ENCODE results near the gene ZNF423.

ZNF423 gene

GRCh38 chr16:49827805-49828438 lies 28.0 kb downstream of the ZNF423 start:
- in situ Hi-C loops (cut with MboI; ENCODE audit: low sequenced_read_pairs), result no loop called here

DNA sequence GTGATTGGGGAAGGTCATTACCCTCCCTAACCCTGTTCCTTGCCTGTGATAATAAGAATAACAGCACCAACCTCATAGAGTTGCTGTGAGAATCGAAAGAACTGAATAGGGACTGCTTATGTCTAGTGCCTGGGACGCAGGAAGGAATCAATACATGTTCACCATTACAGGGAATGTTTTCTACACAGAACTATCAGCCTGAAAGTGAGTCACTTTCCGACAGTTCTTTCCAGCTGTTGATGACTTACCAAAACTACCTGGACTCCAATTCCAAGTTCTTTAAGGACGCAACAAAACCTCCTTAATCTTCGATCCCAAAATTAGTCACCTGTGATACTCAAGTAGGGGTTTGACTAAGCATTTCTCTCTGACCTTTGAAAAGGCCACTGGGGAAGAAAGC lies 29.4 kb downstream of the ZNF423 start:
- in situ Hi-C loops (cut with MboI; ENCODE audit: low sequenced_read_pairs), result no loop called here

GRCh38 chr16:49825041-49825440 lies 30.9 kb downstream of the ZNF423 start:
- in situ Hi-C loops (cut with MboI; ENCODE audit: low sequenced_read_pairs), result no loop called here

DNA sequence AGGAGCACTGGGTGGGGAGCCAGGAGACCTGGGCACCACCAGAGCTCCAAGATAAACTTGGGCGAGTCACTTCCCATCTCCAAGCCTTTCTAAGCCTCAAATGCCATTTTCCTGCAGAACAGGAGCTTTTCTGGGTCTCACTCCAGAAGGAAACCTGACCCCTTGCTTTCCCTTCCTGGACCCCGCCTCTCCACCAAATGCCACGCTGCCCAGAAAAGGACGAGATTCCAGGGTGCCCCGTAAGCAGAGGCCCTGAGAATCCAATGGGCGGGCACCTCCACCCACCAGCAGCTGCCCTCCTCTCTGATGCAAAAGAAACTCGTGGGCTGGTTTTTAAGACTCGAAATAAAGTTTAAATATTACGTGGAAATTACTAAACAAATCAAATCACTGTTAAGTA lies 31.3 kb downstream of the ZNF423 start:
- in situ Hi-C loops (cut with MboI; ENCODE audit: low sequenced_read_pairs), result no loop called here

- in situ Hi-C loops (cut with MboI; ENCODE audit: low sequenced_read_pairs), result no loop called here
Observed at GRCh38 chr16:49822649-49823370, 33.1 kb downstream of the ZNF423 start.

GRCh38 chr16:49821614-49822282 lies 34.2 kb downstream of the ZNF423 start:
- in situ Hi-C loops (cut with MboI; ENCODE audit: low sequenced_read_pairs), result no loop called here

- in situ Hi-C loops (cut with MboI; ENCODE audit: low sequenced_read_pairs), result no loop called here
Observed at GRCh38 chr16:49821156-49821555, 34.8 kb downstream of the ZNF423 start.

DNA sequence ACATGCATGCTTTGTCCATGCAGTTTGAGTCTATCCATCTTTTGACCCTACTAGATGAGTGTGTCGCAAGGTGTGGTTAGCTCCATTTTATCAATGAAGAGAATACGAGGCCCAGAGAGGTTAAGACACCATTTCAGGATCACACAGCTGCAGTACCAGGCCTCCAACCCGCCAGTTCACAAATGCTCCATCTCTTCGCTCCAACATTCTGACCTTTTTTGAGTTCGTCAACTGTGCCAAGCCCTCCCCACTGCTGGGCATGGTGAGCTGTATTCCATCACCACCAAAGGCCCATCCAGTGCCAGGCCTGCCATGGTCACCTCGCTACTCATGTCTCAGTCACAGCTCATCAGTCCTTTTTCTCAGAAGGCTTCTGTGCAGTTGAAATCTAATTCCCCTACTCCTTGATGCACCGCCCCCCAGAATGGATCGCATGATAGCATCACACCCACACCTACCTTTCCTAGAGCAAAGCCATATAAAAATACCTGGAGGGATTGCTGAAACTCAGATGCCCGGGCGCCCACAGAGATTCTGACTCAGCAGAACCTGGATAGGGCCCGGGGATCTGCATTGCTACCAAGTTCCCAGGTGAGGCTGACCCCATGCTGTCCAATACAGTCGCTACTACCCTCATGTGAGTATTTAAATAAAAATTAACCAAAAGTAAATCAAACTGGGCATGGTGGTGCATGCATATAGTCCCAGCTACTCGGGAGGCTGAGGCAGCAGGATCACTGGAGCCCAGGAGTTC lies 38.0 kb downstream of the ZNF423 start:
- in situ Hi-C loops (cut with MboI; ENCODE audit: low sequenced_read_pairs), result no loop called here

- in situ Hi-C loops (cut with MboI; ENCODE audit: low sequenced_read_pairs), result no loop called here
Observed at GRCh38 chr16:49816875-49817274, 39.0 kb downstream of the ZNF423 start.

DNA sequence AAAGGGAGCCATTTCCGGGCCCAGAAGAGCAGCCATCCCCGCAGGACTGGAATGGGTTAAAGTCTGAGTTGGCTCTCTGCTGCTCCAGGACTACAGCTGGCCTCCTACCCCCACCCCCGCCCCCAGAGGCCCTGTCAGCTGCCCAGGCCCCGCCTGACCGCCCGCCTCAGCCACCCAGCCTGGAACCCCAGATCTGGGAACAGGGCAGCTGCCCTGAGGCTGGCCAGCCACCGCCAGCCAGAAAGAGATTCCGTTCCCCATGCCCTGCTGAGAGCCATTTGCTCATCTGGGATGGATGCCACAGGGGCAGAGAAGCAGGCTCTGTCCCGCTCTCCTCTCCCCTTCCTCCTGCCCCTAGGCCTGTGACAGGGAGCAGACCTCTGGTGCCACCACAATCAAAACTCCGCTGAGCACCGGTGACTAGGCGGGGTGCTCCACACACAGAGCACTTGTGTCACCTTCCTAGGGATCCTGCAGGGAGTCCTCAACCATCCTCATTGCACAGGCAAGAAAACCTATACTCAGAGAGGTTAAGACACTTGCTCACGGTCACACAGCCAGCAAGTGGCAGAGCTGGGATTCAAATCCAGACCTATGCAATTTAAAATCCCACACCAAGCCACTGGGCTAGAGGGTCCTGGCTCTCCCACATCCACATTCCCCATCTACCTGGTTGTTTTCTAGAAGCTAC lies 44.1 kb downstream of the ZNF423 start:
- in situ Hi-C loops (cut with MboI; ENCODE audit: low sequenced_read_pairs), result no loop called here

DNA sequence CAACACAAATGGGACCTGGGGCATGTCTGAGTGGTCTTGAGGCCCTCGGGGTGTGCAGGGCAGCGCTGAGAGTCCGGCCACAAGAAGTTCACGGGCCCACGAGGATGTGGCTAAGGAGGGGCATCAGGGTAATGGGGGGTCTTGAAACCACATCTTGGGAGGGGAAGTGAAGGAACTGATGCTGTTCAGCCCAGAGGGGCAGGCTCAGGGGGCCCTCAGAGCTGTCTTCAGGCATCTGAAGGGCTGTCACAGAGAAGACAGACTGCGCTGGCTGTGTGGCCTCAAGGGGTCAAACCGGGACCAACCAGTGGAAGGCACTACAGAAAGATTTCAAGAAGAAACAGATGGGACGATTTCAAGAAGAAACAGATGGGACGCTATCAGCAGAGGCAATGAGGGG lies 45.1 kb downstream of the ZNF423 start:
- in situ Hi-C loops (cut with MboI; ENCODE audit: low sequenced_read_pairs), result no loop called here

- in situ Hi-C loops (cut with MboI; ENCODE audit: low sequenced_read_pairs), result no loop called here
Observed at GRCh38 chr16:49809561-49809960, 46.4 kb downstream of the ZNF423 start.

DNA sequence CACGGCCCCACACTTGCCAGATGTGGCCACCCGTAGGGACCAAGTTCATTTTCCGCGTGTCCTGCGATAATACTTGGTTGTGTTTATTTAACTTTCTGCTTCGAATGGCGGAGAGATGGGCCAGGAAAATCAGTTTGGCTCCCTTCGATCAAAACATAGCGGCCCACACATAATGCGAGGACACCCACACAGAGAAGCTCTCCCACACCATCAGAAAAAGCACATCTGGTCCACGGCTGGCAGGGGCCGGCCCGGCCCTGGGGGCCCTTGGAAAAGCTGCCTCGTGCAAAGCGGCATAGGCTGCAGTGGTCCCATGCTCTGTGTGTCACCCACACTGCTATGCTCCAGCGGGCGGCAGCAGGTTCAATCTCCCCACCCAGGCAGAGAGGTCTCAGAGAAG lies 46.9 kb downstream of the ZNF423 start:
- in situ Hi-C loops (cut with MboI; ENCODE audit: low sequenced_read_pairs), result no loop called here

DNA sequence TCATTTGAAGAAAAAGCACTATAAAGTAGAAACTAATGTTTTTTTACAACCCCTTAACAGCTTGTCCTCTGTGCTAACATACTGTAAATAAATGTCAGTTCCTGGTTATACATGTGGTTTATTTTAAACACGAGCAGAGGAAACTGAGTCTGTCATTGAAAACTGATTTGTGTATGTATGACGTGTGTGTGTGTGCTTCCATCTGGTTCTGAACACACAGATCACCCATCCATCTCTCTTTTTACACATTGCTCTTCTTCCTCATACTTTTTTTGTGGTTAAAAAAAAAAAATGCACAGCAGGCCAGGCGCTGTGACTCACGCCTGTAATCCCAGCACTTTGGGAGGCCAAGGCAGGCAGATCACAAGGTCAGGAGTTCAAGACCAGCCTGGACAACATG lies 49.5 kb downstream of the ZNF423 start:
- in situ Hi-C loops (cut with MboI; ENCODE audit: low sequenced_read_pairs), result no loop called here

DNA sequence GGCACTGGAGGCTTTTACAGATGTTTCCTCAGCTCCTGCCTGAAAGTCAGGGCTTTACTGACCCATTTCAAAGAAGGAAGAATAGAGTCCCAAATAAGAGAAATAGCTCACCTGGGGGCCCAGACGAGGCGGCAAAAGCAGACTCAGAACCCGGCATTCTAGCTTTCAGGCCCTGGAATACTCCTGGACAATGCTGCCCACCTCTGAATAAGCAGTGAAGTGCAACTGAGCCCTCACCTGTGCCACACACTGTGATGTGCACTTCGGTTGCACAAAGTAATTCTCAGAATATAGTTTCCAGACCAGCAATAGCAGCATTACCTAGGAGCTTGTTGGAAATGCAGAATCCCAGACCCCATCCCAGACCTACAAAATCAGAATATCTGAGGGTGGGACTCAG lies 54.6 kb downstream of the ZNF423 start:
- in situ Hi-C loops (cut with MboI; ENCODE audit: low sequenced_read_pairs), result no loop called here

DNA sequence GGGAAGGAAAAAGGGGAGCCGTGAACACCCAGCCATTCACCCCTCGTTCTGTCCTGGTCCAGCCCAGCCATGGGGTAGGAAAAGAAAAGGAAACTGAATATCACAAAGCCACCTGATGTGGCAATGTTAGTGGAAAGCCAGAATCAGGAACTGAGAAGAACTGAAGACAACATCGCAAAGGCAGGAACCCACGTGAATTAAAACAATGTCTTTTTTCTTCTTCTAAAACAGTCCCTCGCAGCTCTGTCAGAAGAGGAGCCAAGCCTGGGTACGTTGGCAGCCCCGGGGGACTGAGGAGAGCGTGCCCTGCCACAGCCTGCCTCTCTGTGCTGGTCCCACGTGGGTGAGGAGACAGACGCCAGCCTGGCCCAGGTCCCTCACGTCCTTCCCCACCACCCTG lies 55.0 kb downstream of the ZNF423 start:
- in situ Hi-C loops (cut with MboI; ENCODE audit: low sequenced_read_pairs), result no loop called here

DNA sequence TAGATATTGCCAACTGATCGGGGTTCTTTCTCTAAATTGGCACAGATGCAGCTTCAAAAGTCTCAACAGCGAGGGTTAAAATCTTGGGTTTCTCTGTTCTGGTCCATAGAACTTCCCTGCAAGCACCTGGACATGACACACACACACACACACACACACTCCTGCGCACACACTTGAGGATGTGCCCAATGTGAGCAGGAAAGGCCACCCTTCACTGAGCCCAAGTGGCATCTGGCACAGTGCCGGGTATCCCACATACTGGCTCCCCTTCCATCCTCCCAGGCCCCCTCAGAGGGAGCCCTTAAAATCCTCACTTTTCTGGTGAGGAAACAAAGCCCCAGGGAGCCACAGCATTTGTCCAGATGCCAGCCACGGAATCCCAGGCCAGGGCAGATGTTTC lies 55.5 kb downstream of the ZNF423 start:
- in situ Hi-C loops (cut with MboI; ENCODE audit: low sequenced_read_pairs), result no loop called here

DNA sequence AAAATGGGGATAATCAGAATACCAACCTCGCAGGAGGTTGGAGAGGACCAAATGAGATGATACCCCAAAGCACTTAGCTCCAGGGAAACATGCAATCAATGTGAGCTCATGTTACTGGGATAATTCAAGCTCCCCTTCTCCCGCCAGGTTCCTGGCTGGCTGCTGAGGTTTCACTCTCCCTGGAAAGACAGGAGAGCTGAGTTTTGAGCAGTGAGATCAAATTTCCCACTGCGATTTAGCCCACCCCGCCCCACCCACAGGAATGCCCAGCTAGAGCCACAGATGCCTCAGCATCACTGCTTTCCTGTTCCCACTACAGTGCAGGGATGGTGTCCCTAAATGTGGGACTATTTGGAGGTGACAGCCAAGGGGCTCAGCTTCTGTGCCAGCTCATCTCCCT lies 56.7 kb downstream of the ZNF423 start:
- in situ Hi-C loops (cut with MboI; ENCODE audit: low sequenced_read_pairs), result no loop called here

DNA sequence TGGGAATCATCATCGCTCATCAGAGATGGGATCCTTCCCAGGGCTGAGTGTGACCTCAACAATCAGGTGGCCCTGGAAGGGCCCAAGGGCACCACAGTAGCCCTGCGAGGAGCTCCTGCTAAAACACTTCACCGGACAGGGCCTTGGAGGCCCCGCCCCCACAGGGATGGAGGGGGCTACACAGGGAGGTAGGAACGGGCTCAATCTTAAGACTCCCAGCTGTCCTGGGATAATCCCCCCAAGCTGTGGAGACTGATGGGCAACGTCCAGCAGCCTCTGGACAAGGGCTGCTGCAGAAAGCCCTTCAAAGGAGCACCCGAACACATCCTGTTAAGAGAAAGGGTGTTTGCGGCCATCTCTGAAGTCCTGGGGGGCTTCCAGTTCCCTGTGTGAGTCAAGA lies 60.4 kb downstream of the ZNF423 start:
- in situ Hi-C loops (cut with MboI; ENCODE audit: low sequenced_read_pairs), result no loop called here

- in situ Hi-C loops (cut with MboI; ENCODE audit: low sequenced_read_pairs), result no loop called here
Observed at GRCh38 chr16:49793244-49793643, 62.7 kb downstream of the ZNF423 start.

GRCh38 chr16:49789616-49790015 lies 66.3 kb downstream of the ZNF423 start:
- in situ Hi-C loops (cut with MboI; ENCODE audit: low sequenced_read_pairs), result no loop called here

Data from HL-60/S4 (cell line).